H9 (cell line): ENCODE data around the gene CHCHD10. TPM values are rescaled to one million over a fixed set of nuclear protein-coding genes. Genes with fewer than 3 reads are reported as not detected.

Source experiments
- DNase-seq: peaks from one replicate; pipeline ENCODE4 v3.0.0-alpha.2; 2017
- H2AFZ ChIP-seq: one replicate; pipeline ENCODE4 v1.6.1; 2013; ENCODE audit warnings: mild to moderate bottlenecking, low read length, control low read depth, moderate library complexity
- H2AK5ac ChIP-seq: 2 replicates; pipeline ENCODE4 v1.6.1; 2013; ENCODE audit warnings: low read length, control low read depth, mixed read lengths; ENCODE audit not compliant: insufficient read length
- H2BK120ac ChIP-seq: one replicate; pipeline ENCODE4 v1.6.1; 2013; ENCODE audit warnings: low read depth, mild to moderate bottlenecking, low read length, control low read depth, inconsistent platforms; ENCODE audit not compliant: poor library complexity, severe bottlenecking
- H2BK12ac ChIP-seq: 2 replicates; pipeline ENCODE4 v1.6.1; 2013; ENCODE audit warnings: low read length, control low read depth, mixed read lengths, low read depth; ENCODE audit not compliant: insufficient read length
- H2BK15ac ChIP-seq: 2 replicates; pipeline ENCODE4 v1.6.1; 2013; ENCODE audit warnings: low read depth, low read length, control low read depth
- H2BK20ac ChIP-seq: one replicate; pipeline ENCODE4 v1.6.1; 2013; ENCODE audit warnings: low read depth, mild to moderate bottlenecking, low read length, control low read depth, inconsistent platforms; ENCODE audit not compliant: poor library complexity, severe bottlenecking
- H2BK5ac ChIP-seq: 2 replicates; pipeline ENCODE4 v1.6.1; 2013; ENCODE audit warnings: low read length, control low read depth, mixed read lengths; ENCODE audit not compliant: insufficient read length
- H3K14ac ChIP-seq: 2 replicates; pipeline ENCODE4 v1.6.1; 2013; ENCODE audit warnings: low read length, control low read depth; ENCODE audit not compliant: insufficient read depth
- H3K18ac ChIP-seq: 2 replicates; pipeline ENCODE4 v1.6.1; 2013; ENCODE audit warnings: low read depth, mild to moderate bottlenecking, mixed read lengths, low read length, control low read depth; ENCODE audit not compliant: insufficient read length
- H3K23ac ChIP-seq: 2 replicates; pipeline ENCODE4 v1.6.1; 2013; ENCODE audit warnings: low read length, control low read depth, mixed read lengths, low read depth; ENCODE audit not compliant: insufficient read length
- H3K23me2 ChIP-seq: 2 replicates; pipeline ENCODE4 v1.6.1; 2013; ENCODE audit warnings: low read depth, mild to moderate bottlenecking, mixed read lengths, low read length, control low read depth; ENCODE audit not compliant: insufficient read length, poor library complexity, severe bottlenecking
- H3K27ac ChIP-seq: 2 replicates; pipeline ENCODE4 v1.5.1; 2013; ENCODE audit warnings: low read length, control low read depth, mixed read lengths, low read depth; ENCODE audit not compliant: insufficient read length
- H3K27me3 ChIP-seq: 2 replicates; pipeline ENCODE4 v1.6.1; 2013; ENCODE audit warnings: low read length, control low read depth, inconsistent platforms; ENCODE audit not compliant: insufficient read depth
- H3K4ac ChIP-seq: 2 replicates; pipeline ENCODE4 v1.6.1; 2013; ENCODE audit warnings: low read depth, mild to moderate bottlenecking, control low read depth, inconsistent platforms, low read length, moderate library complexity
- H3K4me1 ChIP-seq: 2 replicates; pipeline ENCODE4 v1.6.1; 2013; ENCODE audit warnings: low read length, control low read depth, inconsistent platforms; ENCODE audit not compliant: insufficient read depth
- H3K4me2 ChIP-seq: 2 replicates; pipeline ENCODE4 v1.6.1; 2013; ENCODE audit warnings: low read length, control low read depth, mixed read lengths; ENCODE audit not compliant: insufficient read length, insufficient read depth
- H3K56ac ChIP-seq: 2 replicates; pipeline ENCODE4 v1.6.1; 2013; ENCODE audit warnings: low read depth, mild to moderate bottlenecking, mixed read lengths, low read length, control low read depth; ENCODE audit not compliant: insufficient read length
- H3K79me1 ChIP-seq: 2 replicates; pipeline ENCODE4 v1.6.1; 2013; ENCODE audit warnings: low read depth, mild to moderate bottlenecking, moderate library complexity, low read length, control low read depth, inconsistent platforms; ENCODE audit not compliant: insufficient read depth, poor library complexity, severe bottlenecking
- H3K79me2 ChIP-seq: 2 replicates; pipeline ENCODE4 v1.6.1; 2013; ENCODE audit warnings: low read length, control low read depth, inconsistent platforms; ENCODE audit not compliant: insufficient read depth
- H3K9ac ChIP-seq: 2 replicates; pipeline ENCODE4 v1.6.1; 2013; ENCODE audit warnings: low read length, control low read depth, mixed read lengths; ENCODE audit not compliant: insufficient read length; ENCODE audit errors: extremely low read depth
- H3K9me3 ChIP-seq: one replicate; pipeline ENCODE4 v1.6.1; 2013; ENCODE audit warnings: low read depth, low read length, inconsistent platforms; ENCODE audit not compliant: control insufficient read depth
- H3T11ph ChIP-seq: one replicate; pipeline ENCODE4 v1.6.1; 2013; ENCODE audit warnings: mild to moderate bottlenecking, low read length, control low read depth, inconsistent platforms
- H4K20me1 ChIP-seq: one replicate; pipeline ENCODE4 v1.6.1; 2013; ENCODE audit not compliant: control insufficient read depth, insufficient read length, insufficient read depth
- H4K5ac ChIP-seq: 2 replicates; pipeline ENCODE4 v1.6.1; 2013; ENCODE audit warnings: low read depth, mild to moderate bottlenecking, mixed read lengths, low read length, control low read depth; ENCODE audit not compliant: insufficient read length
- H4K8ac ChIP-seq: replicated peaks from 2 replicates; pipeline ENCODE4 v1.6.1; 2013; ENCODE audit warnings: low read length, control low read depth, mixed read lengths, low read depth; ENCODE audit not compliant: insufficient read length
- H4K91ac ChIP-seq: 2 replicates; pipeline ENCODE4 v1.6.1; 2013; ENCODE audit warnings: low read depth, mild to moderate bottlenecking, moderate library complexity, mixed read lengths, low read length, control low read depth; ENCODE audit not compliant: insufficient read length
- H3K27ac Mint-ChIP-seq, 3 experiments: 2 replicates in 2 of 3; 3 replicates in 1 of 3; pipeline ENCODE4 v1.8.0; 2020 to 2021; ENCODE audit warnings: mixed read lengths in 3 of 3, mild to moderate bottlenecking in 1 of 3, moderate library complexity in 1 of 3
- H3K27me3 Mint-ChIP-seq: 2 replicates; pipeline ENCODE4 v1.8.0; 2021; ENCODE audit warnings: low read depth, mild to moderate bottlenecking, moderate library complexity, mixed read lengths
- H3K36me3 Mint-ChIP-seq, 3 experiments: 2 replicates in 2 of 3; 3 replicates in 1 of 3; pipeline ENCODE4 v1.8.0; 2020 to 2021; ENCODE audit warnings: low read depth in 3 of 3, mixed read lengths in 3 of 3; ENCODE audit not compliant: insufficient read depth in 1 of 3
- H3K4me1 Mint-ChIP-seq, 2 experiments: 2 replicates each; pipeline ENCODE4 v1.8.0; 2020; ENCODE audit warnings: mixed read lengths in 2 of 2
- H3K4me3 Mint-ChIP-seq, 2 experiments: 2 replicates in 1 of 2; 3 replicates in 1 of 2; pipeline ENCODE4 v1.8.0; 2020 to 2021; ENCODE audit warnings: mild to moderate bottlenecking in 2 of 2, mixed read lengths in 2 of 2, moderate library complexity in 1 of 2
- H3K9me3 Mint-ChIP-seq, 2 experiments: 2 replicates in 1 of 2; 3 replicates in 1 of 2; pipeline ENCODE4 v1.8.0; 2020; ENCODE audit warnings: mild to moderate bottlenecking in 2 of 2, mixed read lengths in 2 of 2, moderate library complexity in 1 of 2
- CTCF ChIP-seq: fragments of 200-600 bp; sonication (generic); conservative IDR thresholded peaks from 3 replicates; pipeline ENCODE4 v1.8.0; 2021; ENCODE audit warnings: antibody characterized with exemption, mild to moderate bottlenecking
- WGBS: extraction: QIAGEN DNeasy Blood & Tissue Kit; methylation state at CpG from one replicate; pipeline ENCODE4 v1.1.7; 2013; ENCODE audit warnings: missing lambda C conversion rate, low lambda C conversion rate, mixed read lengths; ENCODE audit not compliant: insufficient read length; ENCODE audit errors: extremely low coverage; 5-methylcytosine and 5-hydroxymethylcytosine counted together
- total RNA-seq: library from RNA; stranded (reverse); gene quantifications from 2 replicates; pipeline ENCODE4 v1.2.1, GENCODE V29; 2021

CHCHD10 gene
- total RNA-seq, 1 experiment from 2014 or later: 53.7 TPM

- H2BK20ac ChIP-seq: no peak overlapping the region
- peak overlapping the region in 1 of 2 experiments; percentile 67; a peak in 1 of 5 replicates for H3K4me3 Mint-ChIP-seq
Observed at GRCh38 chr22:23774922-23775436, 7.2 kb upstream of the CHCHD10 start.

More at GRCh38 chr22:23774922-23775436, 7.2 kb upstream of the CHCHD10 start:
- Histone ChIP-seq H3K79me1 (no peaks in the 10 kb centered on the region), H3K56ac (no peak overlapping the region), H2BK5ac (no peak overlapping the region), H3K9ac (no peak overlapping the region), H4K20me1 (no peaks in the 10 kb centered on the region), H3K18ac (no peak overlapping the region), H4K5ac (no peak overlapping the region), H2AK5ac (no peak overlapping the region), H2AFZ (no peak overlapping the region), H3K27ac (no peak overlapping the region), H3K9me3 (no peaks in the 10 kb centered on the region), H2BK12ac (no peak overlapping the region), H3K14ac (no peak overlapping the region; the same call in 1 of the 2 replicates), H4K91ac (no peak overlapping the region), H3K79me2 (no peaks in the 10 kb centered on the region), H2BK15ac (no peak overlapping the region), H3K4me1 (no peaks in the 10 kb centered on the region; the same call in 1 of the 2 replicates), H3T11ph (no peak overlapping the region), H2BK120ac (no peak overlapping the region), H3K27me3 (peaks cover 9% of the 10 kb centered on the region; the same call in 1 of the 2 replicates), H3K23me2 (peaks cover 6% of the 10 kb centered on the region), H3K4ac (no peak overlapping the region), H3K4me2 (no peak overlapping the region), H4K8ac (no peak overlapping the region), H3K23ac (no peak overlapping the region)
- no peak for DNase-seq
- no peak for TF ChIP-seq CTCF
- Mint-ChIP-seq H3K36me3 (no peaks in the 10 kb centered on the region; a peak in 1 of 7 replicates), H3K9me3 (no peaks in the 10 kb centered on the region), H3K4me1 (peaks cover 14 to 30% of the 10 kb centered on the region in 2 experiments), H3K27me3 (peaks cover 47% of the 10 kb centered on the region), H3K27ac (no peak overlapping the region)
- WGBS: no CpG with 5 or more reads among the region's 2 CpGs
